Measurements from ENCODE around the gene HOXC5.

HOXC5 gene

GRCh38 chr12:54002278-54002914 is 30.5 kb upstream of the HOXC5 start:
- no peak for TF ChIP-seq CTCF (conservative IDR thresholded peaks at IDR 0.05; ENCODE audit: low read depth)
- ChIA-PET CTCF (interaction anchor here (0.6 to 0.7 kb wide), 2 partner anchors 12 to 20 kb away, joined by 3 to 9 read pairs; no protein-coding TSS in a partner anchor), POLR2A (ENCODE audit: low non-redundant PET) (no interaction called here)
- no peak for DNase-seq (ENCODE audit: low spot score)
- no peak overlapping the region for H3K27ac ChIP-seq

GRCh38 chr12:54002915-54003389 is 29.9 kb upstream of the HOXC5 start:
- no peak for TF ChIP-seq CTCF (conservative IDR thresholded peaks at IDR 0.05; ENCODE audit: low read depth)
- DNase-seq (ENCODE audit: low spot score): no peak
- no peak overlapping the region for H3K27ac ChIP-seq
- ChIA-PET POLR2A (ENCODE audit: low non-redundant PET) (no interaction called here), CTCF (interaction anchor here (0.7 to 1.7 kb wide), 2 partner anchors 19 to 205 kb away, joined by 3 to 8 read pairs; no protein-coding TSS in a partner anchor)

- no peak overlapping the region for H3K27ac ChIP-seq
- ChIA-PET CTCF (interaction anchor here (0.6 to 1.7 kb wide), 5 partner anchors 19 to 1860 kb away, joined by 3 to 8 read pairs (median 5); partner anchors contain the start of gene HOXC10), POLR2A (ENCODE audit: low non-redundant PET) (no interaction called here)
- no peak for DNase-seq (ENCODE audit: low spot score)
- TF ChIP-seq CTCF (conservative IDR thresholded peaks at IDR 0.05; ENCODE audit: low read depth): no peak
Measured at GRCh38 chr12:54003625-54004024, 29.2 kb upstream of the HOXC5 start.

- H3K27ac ChIP-seq: no peak overlapping the region
- ChIA-PET POLR2A (ENCODE audit: low non-redundant PET) (no interaction called here), CTCF (interaction anchor here (0.6 to 1.7 kb wide), 6 partner anchors 20 to 1860 kb away, joined by 3 to 8 read pairs (median 4); partner anchors contain the start of gene HOXC10)
- TF ChIP-seq CTCF (conservative IDR thresholded peaks at IDR 0.05; ENCODE audit: low read depth): no peak
- no peak for DNase-seq (ENCODE audit: low spot score)
Measured at GRCh38 chr12:54004063-54004840, 28.6 kb upstream of the HOXC5 start.

GRCh38 chr12:54004841-54005530 is 27.9 kb upstream of the HOXC5 start:
- no peak overlapping the region for H3K27ac ChIP-seq
- POLR2A ChIA-PET (ENCODE audit: low non-redundant PET): no interaction called here
- no peak for DNase-seq (ENCODE audit: low spot score)
- no peak for TF ChIP-seq CTCF (conservative IDR thresholded peaks at IDR 0.05; ENCODE audit: low read depth)
- CTCF ChIA-PET: interaction anchor here (0.7 to 1.4 kb wide), 6 partner anchors 20 to 202 kb away, joined by 3 to 7 read pairs (median 4); partner anchors contain the start of gene HOXC10

- ChIA-PET CTCF (interaction anchor here (0.5 to 4.4 kb wide), 20 partner anchors 11 to 211 kb away, joined by 3 to 47 read pairs (median 4); partner anchors contain the start of genes HOXC10 and HOXC5), POLR2A (ENCODE audit: low non-redundant PET) (no interaction called here)
- no peak for TF ChIP-seq CTCF (conservative IDR thresholded peaks at IDR 0.05; ENCODE audit: low read depth)
- DNase-seq (ENCODE audit: low spot score): no peak
- H3K27ac ChIP-seq: no peak overlapping the region
Measured at GRCh38 chr12:54005531-54005852, 27.4 kb upstream of the HOXC5 start.
